GM18858 (cell line): ENCODE results near the gene GPR146.

Experiments
- ATAC-seq: cut with Tn5 transposase; IDR thresholded peaks from one replicate; pipeline ENCODE4 v1.9.1; 2021; ENCODE audit not compliant: unreplicated experiment

Gene GPR146

GRCh38 chr7:1103789-1104515, 59.6 kb downstream of the GPR146 start:
- no peak for ATAC-seq

- ATAC-seq: no peak
Observed at GRCh38 chr7:1104516-1105179, 60.3 kb downstream of the GPR146 start.

DNA sequence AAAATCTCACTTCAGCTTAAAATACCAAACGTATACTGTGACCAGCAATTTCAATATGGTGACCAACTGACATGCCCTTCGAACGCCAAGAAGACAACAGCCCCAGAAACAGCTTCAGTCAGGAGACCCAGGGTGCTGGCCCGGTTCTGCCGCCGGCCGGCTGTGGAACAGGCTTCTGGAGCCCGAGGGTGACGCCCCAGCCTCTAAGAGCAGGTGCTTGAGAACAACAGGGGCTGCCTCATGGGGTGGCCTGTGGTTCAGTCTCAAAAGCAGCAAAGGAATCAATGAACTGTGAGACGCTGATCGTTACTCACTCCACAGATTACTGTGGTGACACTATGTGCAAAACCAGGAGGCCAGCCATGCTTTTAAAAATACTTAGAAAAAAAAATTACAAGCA, 60.8 kb downstream of the GPR146 start:
- ATAC-seq: peak; percentile 66

DNA sequence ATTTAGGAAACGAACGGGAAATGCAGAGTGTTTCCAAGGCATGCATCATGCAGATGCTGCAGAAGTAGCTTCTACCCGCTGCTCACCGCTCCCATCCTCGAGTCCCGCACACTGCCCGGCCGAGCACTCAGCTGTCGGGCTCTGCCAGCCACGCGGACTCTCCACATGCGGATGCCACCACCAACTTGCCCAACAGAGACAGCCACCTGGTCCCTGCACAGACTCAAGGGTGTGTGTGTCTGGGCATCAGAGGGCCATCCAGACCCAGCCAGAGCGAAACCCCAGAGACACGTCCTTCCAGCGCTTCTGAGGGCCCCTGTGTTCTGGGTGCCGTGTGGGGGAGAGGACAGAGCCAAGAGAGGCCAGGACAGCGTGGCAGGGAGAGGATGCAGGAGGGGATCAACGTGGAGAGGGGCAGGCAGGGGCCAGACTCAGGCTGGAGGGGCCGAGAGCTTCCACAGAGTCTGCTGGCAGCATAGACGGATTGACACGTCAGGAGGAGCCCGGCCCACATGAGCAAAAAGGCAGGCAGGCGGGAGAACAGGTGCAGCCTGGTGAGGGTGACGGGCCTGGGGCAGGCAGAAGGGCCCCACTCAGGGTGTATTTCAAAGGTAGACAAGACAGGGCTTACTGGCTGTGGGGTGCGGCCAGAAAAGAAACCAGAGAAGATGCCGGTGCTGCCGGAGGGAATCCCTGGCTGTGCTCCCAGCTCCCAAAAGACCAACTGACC, 61.9 kb downstream of the GPR146 start:
- ATAC-seq: no peak

- ATAC-seq: no peak
Observed at GRCh38 chr7:1106793-1107421, 62.6 kb downstream of the GPR146 start.

DNA sequence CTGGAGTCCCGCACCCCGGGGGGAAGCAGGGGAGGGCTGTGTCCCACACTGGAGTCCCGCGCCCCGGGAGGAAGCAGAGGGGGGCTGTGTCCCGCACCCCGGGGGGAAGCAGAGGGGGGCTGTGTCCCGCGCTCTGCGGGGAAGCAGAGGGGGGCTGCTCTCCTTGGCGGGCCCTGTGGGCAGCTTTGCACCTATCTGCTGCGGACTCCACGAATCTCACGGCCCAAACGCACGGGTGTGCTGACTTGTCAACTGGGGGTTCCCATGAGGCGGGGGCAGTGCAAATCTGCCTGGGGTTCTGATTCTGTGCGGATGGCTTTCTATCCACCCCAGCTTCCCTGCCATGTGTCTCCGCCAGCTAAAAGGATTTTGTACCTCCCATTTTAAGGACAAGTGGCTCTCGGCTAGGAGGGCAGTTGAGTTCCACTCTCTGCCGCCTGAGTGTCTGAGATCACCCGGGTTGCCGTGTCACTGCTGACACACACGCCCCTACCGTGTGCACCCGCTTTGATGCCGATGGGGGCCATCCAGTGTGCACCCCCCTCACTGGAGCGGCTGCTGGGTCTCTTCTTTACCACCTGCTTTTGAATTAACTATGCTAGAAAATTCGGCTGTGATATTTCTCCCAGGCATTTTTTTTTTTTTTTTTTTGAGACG, 64.0 kb downstream of the GPR146 start:
- ATAC-seq: no peak
